IMR-90 (cell line): ENCODE measurements around the gene ISOC1. TPM values are rescaled to one million over a fixed set of nuclear protein-coding genes. Genes with fewer than 3 reads are reported as not detected.

ENCODE experiments used
- ATAC-seq: fragments of 200-7000 bp; cut with Tn5 transposase; 2 replicates; pipeline ENCODE4 v1.9.1; 2020; ENCODE audit warnings: low read depth, mild to moderate bottlenecking, moderate library complexity
- BruUV-seq: library from RNA; stranded (reverse); fragments of 400-500 nt; replicated peaks from 2 replicates; lab custom pipeline; 2021; lab: Mats Ljungman, UMichigan
- CTCF ChIA-PET: fragments of 300-600 bp; formaldehyde crosslinking; extraction: SDS; loops from one replicate; lab custom pipeline; 2021; ENCODE audit warnings: antibody characterized with exemption; lab: Yijun Ruan, JAX
- POLR2A ChIA-PET: fragments of 300-600 bp; sonication (Branson Sonifier 250); formaldehyde crosslinking; loops from one replicate; lab custom pipeline; 2022; ENCODE audit warnings: antibody characterized with exemption; ENCODE audit not compliant: unreplicated experiment; lab: Charles Lee
- DNase-seq: peaks from one replicate; pipeline ENCODE4 v3.0.0; 2013
- H2AFZ ChIP-seq: replicated peaks from 2 replicates; pipeline ENCODE3; 2013; ENCODE audit warnings: low read length, mild to moderate bottlenecking; ENCODE audit not compliant: poor library complexity
- H2AK5ac ChIP-seq: 2 replicates; pipeline ENCODE4 v1.6.1; 2013; ENCODE audit warnings: low read depth, low read length, inconsistent platforms
- H2AK9ac ChIP-seq: replicated peaks from 2 replicates; pipeline ENCODE3; 2013; ENCODE audit warnings: mild to moderate bottlenecking, low read depth, low read length, moderate library complexity; ENCODE audit not compliant: poor library complexity
- H2BK120ac ChIP-seq: 2 replicates; pipeline ENCODE4 v1.6.1; 2013; ENCODE audit warnings: low read depth, low read length, inconsistent platforms
- H2BK15ac ChIP-seq: 3 replicates; pipeline ENCODE4 v1.6.1; 2013; ENCODE audit warnings: low read depth, low read length, inconsistent platforms
- H2BK20ac ChIP-seq: 2 replicates; pipeline ENCODE4 v1.6.1; 2013; ENCODE audit warnings: low read depth, mild to moderate bottlenecking, inconsistent platforms, low read length, moderate library complexity
- H2BK5ac ChIP-seq: 2 replicates; pipeline ENCODE4 v1.6.1; 2013; ENCODE audit warnings: mild to moderate bottlenecking, low read depth, low read length, inconsistent platforms; ENCODE audit not compliant: poor library complexity, severe bottlenecking
- H3K14ac ChIP-seq: replicated peaks from 2 replicates; pipeline ENCODE4 v1.6.1; 2013; ENCODE audit warnings: low read depth, low read length, inconsistent platforms
- H3K18ac ChIP-seq: 2 replicates; pipeline ENCODE4 v1.6.1; 2013; ENCODE audit warnings: low read depth, low read length, control low read depth
- H3K23ac ChIP-seq: 2 replicates; pipeline ENCODE4 v1.6.1; 2013; ENCODE audit warnings: low read depth, low read length, inconsistent platforms
- H3K27ac ChIP-seq: 2 replicates; pipeline ENCODE4 v1.5.1; 2013; ENCODE audit warnings: mild to moderate bottlenecking, control low read depth, low read length; ENCODE audit not compliant: insufficient read depth
- H3K27me3 ChIP-seq: 2 replicates; pipeline ENCODE4 v1.6.1; 2013; ENCODE audit warnings: low read length; ENCODE audit not compliant: control insufficient read depth, insufficient read depth
- H3K36me3 ChIP-seq: 2 replicates; pipeline ENCODE4 v1.6.1; 2013; ENCODE audit warnings: low read length, mixed read lengths; ENCODE audit not compliant: control insufficient read depth, insufficient read depth
- H3K4ac ChIP-seq: 2 replicates; pipeline ENCODE4 v1.6.1; 2013; ENCODE audit warnings: low read depth, low read length, inconsistent platforms
- H3K4me1 ChIP-seq: 2 replicates; pipeline ENCODE4 v1.6.1; 2013; ENCODE audit warnings: low read length, mixed read lengths; ENCODE audit not compliant: control insufficient read depth, insufficient read depth
- H3K4me2 ChIP-seq: 2 replicates; pipeline ENCODE4 v1.6.1; 2013; ENCODE audit warnings: low read depth, mild to moderate bottlenecking, control low read depth, low read length, moderate library complexity
- H3K4me3 ChIP-seq: 2 replicates; pipeline ENCODE4 v1.5.1; 2013; ENCODE audit warnings: low read depth, mild to moderate bottlenecking, control low read depth, low read length, moderate library complexity; ENCODE audit not compliant: insufficient read depth
- H3K56ac ChIP-seq: 2 replicates; pipeline ENCODE4 v1.6.1; 2013; ENCODE audit warnings: low read length, inconsistent platforms; ENCODE audit not compliant: insufficient read depth; ENCODE audit errors: extremely low read depth
- H3K79me1 ChIP-seq, 2 experiments: 2 replicates each; pipeline ENCODE4 v1.6.1; 2013; ENCODE audit warnings: low read length in 2 of 2, inconsistent platforms in 1 of 2, low read depth in 1 of 2
- H3K9ac ChIP-seq: 2 replicates; pipeline ENCODE4 v1.6.1; 2013; ENCODE audit warnings: low read depth, low read length, control low read depth
- H3K9me1 ChIP-seq: 2 replicates; pipeline ENCODE4 v1.6.1; 2013; ENCODE audit warnings: low read length, inconsistent platforms; ENCODE audit not compliant: insufficient read depth
- H3K9me3 ChIP-seq: 2 replicates; pipeline ENCODE4 v1.6.1; 2013; ENCODE audit warnings: low read length; ENCODE audit not compliant: control insufficient read depth, insufficient read depth
- H4K20me1 ChIP-seq: 2 replicates; pipeline ENCODE4 v1.6.1; 2013; ENCODE audit warnings: low read length, inconsistent platforms; ENCODE audit not compliant: insufficient read depth
- H4K5ac ChIP-seq: 2 replicates; pipeline ENCODE4 v1.6.1; 2013; ENCODE audit warnings: mild to moderate bottlenecking, low read depth, low read length, control low read depth
- H4K8ac ChIP-seq, 2 experiments: 2 replicates each; pipeline ENCODE4 v1.6.1; 2013; ENCODE audit warnings: low read depth in 2 of 2, low read length in 2 of 2, control low read depth in 1 of 2, inconsistent platforms in 1 of 2
- H4K91ac ChIP-seq: 2 replicates; pipeline ENCODE4 v1.6.1; 2013; ENCODE audit warnings: low read depth, low read length, inconsistent platforms; ENCODE audit not compliant: insufficient read depth
- BHLHE40 ChIP-seq: fragments of 150-350 bp; IDR thresholded peaks from 2 replicates; pipeline ENCODE4 v1.6.1; 2016; ENCODE audit warnings: mild to moderate bottlenecking, low read depth, low read length
- CEBPB ChIP-seq: IDR thresholded peaks from 2 replicates; pipeline ENCODE4 v1.6.1; 2012; ENCODE audit warnings: low read depth, low read length, improper control_type of control experiment
- CHD1 ChIP-seq: IDR thresholded peaks from 2 replicates; pipeline ENCODE4 v1.6.1; 2012; ENCODE audit warnings: low read depth, low read length, improper control_type of control experiment
- FOS ChIP-seq: fragments of 150-350 bp; IDR thresholded peaks from 2 replicates; pipeline ENCODE4 v1.6.1; 2016; ENCODE audit warnings: low read depth, low read length
- MAFK ChIP-seq: IDR thresholded peaks from 2 replicates; pipeline ENCODE4 v1.6.1; 2012; ENCODE audit warnings: low read depth, low read length, improper control_type of control experiment
- MAZ ChIP-seq: IDR thresholded peaks from 2 replicates; pipeline ENCODE4 v1.6.1; 2012; ENCODE audit warnings: low read depth, mild to moderate bottlenecking, low read length, improper control_type of control experiment, moderate library complexity, borderline replicate concordance
- MXI1 ChIP-seq: IDR thresholded peaks from 2 replicates; pipeline ENCODE4 v1.6.1; 2012; ENCODE audit warnings: low read depth, mild to moderate bottlenecking, low read length, moderate library complexity, borderline replicate concordance
- NFE2L2 ChIP-seq: fragments of 150-350 bp; IDR thresholded peaks from 2 replicates; pipeline ENCODE4 v1.6.1; 2016; ENCODE audit warnings: low read depth, mild to moderate bottlenecking, low read length
- POLR2A ChIP-seq: IDR thresholded peaks from 2 replicates; pipeline ENCODE4 v1.6.1; 2012; ENCODE audit warnings: mild to moderate bottlenecking, low read depth, low read length
- RAD21 ChIP-seq: IDR thresholded peaks from 2 replicates; pipeline ENCODE4 v1.6.1; 2012; ENCODE audit warnings: low read length, improper control_type of control experiment
- RCOR1 ChIP-seq: IDR thresholded peaks from 2 replicates; pipeline ENCODE4 v1.6.1; 2012; ENCODE audit warnings: mild to moderate bottlenecking, low read length, improper control_type of control experiment; ENCODE audit not compliant: insufficient replicate concordance
- RFX5 ChIP-seq: IDR thresholded peaks from 2 replicates; pipeline ENCODE4 v1.8.0; 2012; ENCODE audit warnings: low read depth, mild to moderate bottlenecking, low read length, moderate library complexity
- SMC3 ChIP-seq: fragments of 150-350 bp; IDR thresholded peaks from 2 replicates; pipeline ENCODE4 v1.6.1; 2016; ENCODE audit warnings: low read depth, mild to moderate bottlenecking, antibody characterized with exemption, low read length, moderate library complexity
- WGBS, 2 experiments: methylation state at CpG; one replicate each; pipeline versions ENCODE4 v1.1.5 to v1.1.7; 2013; ENCODE audit warnings: missing lambda C conversion rate in 2 of 2; ENCODE audit not compliant: insufficient read length in 1 of 2; ENCODE audit errors: extremely low coverage in 2 of 2; 5-methylcytosine and 5-hydroxymethylcytosine counted together
- dilution Hi-C: fragments of 300-500 bp; cut with HindIII; formaldehyde crosslinking; loops from one replicate; pipeline ENCODE4 v1.14.3; 2018; ENCODE audit warnings: low sequenced_read_pairs; ENCODE audit not compliant: unreplicated experiment
- in situ Hi-C: fragments of 300-500 bp; cut with MboI; formaldehyde crosslinking; loops from 3 replicates; pipeline ENCODE4 v1.14.3; 2019; ENCODE audit warnings: low sequenced_read_pairs, inconsistent platforms, mixed read lengths
- intact Hi-C: fragments of 100-400 bp; cut with micrococcal nuclease; formaldehyde crosslinking; loops from 2 replicates; pipeline ENCODE4 v1.10.0; 2022
- polyA plus RNA-seq, 3 experiments: library from polyadenylated mRNA; depleted of rRNA; stranded (reverse); fragments of >200 nt; gene quantifications; 2 replicates each; pipeline ENCODE4 v1.2.3, GENCODE V29; 2012; ENCODE audit warnings: low replicate concordance in 1 of 3
- total RNA-seq: library from RNA; depleted of rRNA; stranded (reverse); fragments of >200 nt; gene quantifications from 2 replicates; pipeline ENCODE4 v1.2.3, GENCODE V29; 2012
- TF ChIP-seq, protein P1 (sequence below): fragments of 150-350 bp; IDR thresholded peaks from 2 replicates; pipeline ENCODE4 v1.6.1; 2016; ENCODE audit warnings: low read depth, mild to moderate bottlenecking, low read length, moderate library complexity, borderline replicate concordance
- TF ChIP-seq, protein P2 (sequence below): conservative IDR thresholded peaks from 2 replicates; pipeline ENCODE4 v1.5.1; 2012; ENCODE audit warnings: mild to moderate bottlenecking, low read depth, low read length, improper control_type of control experiment
- TF ChIP-seq, protein P3 (sequence below): fragments of 150-350 bp; IDR thresholded peaks from 2 replicates; pipeline ENCODE4 v1.6.1; 2017; ENCODE audit warnings: mild to moderate bottlenecking, antibody characterized with exemption, low read length, low read depth

Gene ISOC1
- total and polyA plus RNA-seq, 2 of the 4 experiments (the other 2 are of a cell fraction), result 10.8 to 11.6 TPM

DNA sequence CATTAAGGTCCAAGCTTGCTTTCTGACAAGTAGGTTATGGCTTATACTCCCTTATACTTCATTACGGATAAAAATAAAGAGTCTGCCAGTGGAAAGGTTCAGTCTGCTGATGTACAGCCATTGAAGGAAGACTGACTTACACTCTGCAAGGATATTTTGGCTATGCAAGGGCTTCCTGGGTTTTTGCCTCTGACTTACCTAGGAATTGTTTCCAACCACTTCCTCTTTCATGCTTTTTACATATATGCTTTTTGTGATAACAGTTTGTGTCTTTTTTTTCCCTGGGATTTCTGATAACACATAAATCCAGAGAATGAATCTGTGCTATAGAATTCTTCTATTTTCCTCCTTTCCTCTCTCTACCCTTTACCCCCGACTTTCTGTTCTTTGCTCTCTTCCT is 16.8 kb downstream of the ISOC1 start:
- dilution Hi-C loops, result no loop called here
- Histone ChIP-seq H3K14ac (no peak overlapping the region), H3K4me3 (no peak overlapping the region), H2BK20ac (no peak overlapping the region), H3K4ac (no peak overlapping the region), H3K4me2 (no peak overlapping the region), H4K91ac (no peak overlapping the region), H2BK15ac (no peak overlapping the region), H3K79me1 (no peaks in the 10 kb centered on the region), H2AK9ac (no peak overlapping the region), H4K8ac (no peak overlapping the region), H4K20me1 (no peaks in the 10 kb centered on the region), H2BK5ac (no peak overlapping the region), H4K5ac (no peak overlapping the region), H2AK5ac (no peak overlapping the region), H3K4me1 (no peaks in the 10 kb centered on the region), H3K23ac (no peak overlapping the region), H2BK120ac (no peak overlapping the region), H3K27ac (no peak overlapping the region), H2AFZ (no peak overlapping the region), H3K9ac (no peak overlapping the region), H3K9me3 (no peaks in the 10 kb centered on the region), H3K9me1 (no peaks in the 10 kb centered on the region; the same call in 1 of the 2 replicates), H3K56ac (no peak overlapping the region), H3K27me3 (no peaks in the 10 kb centered on the region), H3K36me3 (peaks cover 1% of the 10 kb centered on the region; the same call in 1 of the 2 replicates), H3K18ac (no peak overlapping the region)
- intact Hi-C loops, result loop anchor here (5.0 kb wide), 1 partner anchor 656 kb away; no protein-coding TSS in a partner anchor
- ChIA-PET CTCF (interaction anchor here (1.1 to 1.2 kb wide), 2 partner anchors 17 to 206 kb away, joined by 3 to 4 read pairs; partner anchors contain the start of gene ISOC1), POLR2A (no interaction called here)
- ATAC-seq, result no peak
- no peak for DNase-seq
- no TSS peak for BruUV-seq
- in situ Hi-C loops, result no loop called here
- no CpG with 5 or more reads among the region's 2 CpGs for WGBS, 2 experiments
- TF ChIP-seq NFE2L2, result no peak
- no peak for TF ChIP-seq MAFK
- TF ChIP-seq, protein P1, sequence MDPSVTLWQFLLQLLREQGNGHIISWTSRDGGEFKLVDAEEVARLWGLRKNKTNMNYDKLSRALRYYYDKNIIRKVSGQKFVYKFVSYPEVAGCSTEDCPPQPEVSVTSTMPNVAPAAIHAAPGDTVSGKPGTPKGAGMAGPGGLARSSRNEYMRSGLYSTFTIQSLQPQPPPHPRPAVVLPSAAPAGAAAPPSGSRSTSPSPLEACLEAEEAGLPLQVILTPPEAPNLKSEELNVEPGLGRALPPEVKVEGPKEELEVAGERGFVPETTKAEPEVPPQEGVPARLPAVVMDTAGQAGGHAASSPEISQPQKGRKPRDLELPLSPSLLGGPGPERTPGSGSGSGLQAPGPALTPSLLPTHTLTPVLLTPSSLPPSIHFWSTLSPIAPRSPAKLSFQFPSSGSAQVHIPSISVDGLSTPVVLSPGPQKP, result no peak
- no peak for TF ChIP-seq SMC3
- no peak for TF ChIP-seq MXI1
- TF ChIP-seq, protein P2, sequence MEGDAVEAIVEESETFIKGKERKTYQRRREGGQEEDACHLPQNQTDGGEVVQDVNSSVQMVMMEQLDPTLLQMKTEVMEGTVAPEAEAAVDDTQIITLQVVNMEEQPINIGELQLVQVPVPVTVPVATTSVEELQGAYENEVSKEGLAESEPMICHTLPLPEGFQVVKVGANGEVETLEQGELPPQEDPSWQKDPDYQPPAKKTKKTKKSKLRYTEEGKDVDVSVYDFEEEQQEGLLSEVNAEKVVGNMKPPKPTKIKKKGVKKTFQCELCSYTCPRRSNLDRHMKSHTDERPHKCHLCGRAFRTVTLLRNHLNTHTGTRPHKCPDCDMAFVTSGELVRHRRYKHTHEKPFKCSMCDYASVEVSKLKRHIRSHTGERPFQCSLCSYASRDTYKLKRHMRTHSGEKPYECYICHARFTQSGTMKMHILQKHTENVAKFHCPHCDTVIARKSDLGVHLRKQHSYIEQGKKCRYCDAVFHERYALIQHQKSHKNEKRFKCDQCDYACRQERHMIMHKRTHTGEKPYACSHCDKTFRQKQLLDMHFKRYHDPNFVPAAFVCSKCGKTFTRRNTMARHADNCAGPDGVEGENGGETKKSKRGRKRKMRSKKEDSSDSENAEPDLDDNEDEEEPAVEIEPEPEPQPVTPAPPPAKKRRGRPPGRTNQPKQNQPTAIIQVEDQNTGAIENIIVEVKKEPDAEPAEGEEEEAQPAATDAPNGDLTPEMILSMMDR, result no peak
- no peak for TF ChIP-seq RCOR1
- TF ChIP-seq, protein P3, sequence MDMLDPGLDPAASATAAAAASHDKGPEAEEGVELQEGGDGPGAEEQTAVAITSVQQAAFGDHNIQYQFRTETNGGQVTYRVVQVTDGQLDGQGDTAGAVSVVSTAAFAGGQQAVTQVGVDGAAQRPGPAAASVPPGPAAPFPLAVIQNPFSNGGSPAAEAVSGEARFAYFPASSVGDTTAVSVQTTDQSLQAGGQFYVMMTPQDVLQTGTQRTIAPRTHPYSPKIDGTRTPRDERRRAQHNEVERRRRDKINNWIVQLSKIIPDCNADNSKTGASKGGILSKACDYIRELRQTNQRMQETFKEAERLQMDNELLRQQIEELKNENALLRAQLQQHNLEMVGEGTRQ, result no peak
- no peak for TF ChIP-seq BHLHE40
- TF ChIP-seq MAZ, result no peak
- TF ChIP-seq CEBPB, result no peak
- no peak for TF ChIP-seq POLR2A
- TF ChIP-seq FOS, result no peak
- no peak for TF ChIP-seq RAD21
- no peak for TF ChIP-seq CHD1
- no peak for TF ChIP-seq RFX5
